Astrocyte (in vitro differentiated cells and primary cell): ENCODE data around the gene GSG1L. TPM values are rescaled to one million over a fixed set of nuclear protein-coding genes. Genes with fewer than 3 reads are reported as not detected.

Experiments used
- DNase-seq: peaks from one replicate; pipeline ENCODE4 v3.0.0-alpha.2; 2010; ENCODE audit warnings: low read depth
- FAIRE-seq: peaks from 2 replicates; lab custom pipeline; 2011; peaks lifted over from hg19 to GRCh38; lab: Jason Lieb, UNC
- H2AFZ ChIP-seq: 2 replicates; pipeline ENCODE4 v1.6.0; 2012; ENCODE audit warnings: low read depth, low read length, inconsistent platforms
- H3K27ac ChIP-seq: 2 replicates; pipeline ENCODE4 v1.5.1; 2011; ENCODE audit warnings: low read depth, low read length, inconsistent platforms
- H3K27me3 ChIP-seq: 2 replicates; pipeline ENCODE4 v1.6.0; 2011; ENCODE audit warnings: low read length, inconsistent platforms; ENCODE audit not compliant: insufficient read depth
- H3K36me3 ChIP-seq: 2 replicates; pipeline ENCODE4 v1.5.1; 2011; ENCODE audit warnings: low read length, inconsistent platforms; ENCODE audit not compliant: insufficient read depth
- H3K4me1 ChIP-seq: 2 replicates; pipeline ENCODE4 v1.5.1; 2011; ENCODE audit warnings: low read length, inconsistent platforms; ENCODE audit not compliant: insufficient read depth
- H3K4me2 ChIP-seq: 2 replicates; pipeline ENCODE4 v1.6.0; 2012; ENCODE audit warnings: low read length, inconsistent platforms
- H3K4me3 ChIP-seq: 2 replicates; pipeline ENCODE4 v1.5.1; 2011; ENCODE audit warnings: low read depth, mild to moderate bottlenecking, low read length, inconsistent platforms; ENCODE audit not compliant: insufficient read depth
- H3K79me2 ChIP-seq: 2 replicates; pipeline ENCODE4 v1.6.0; 2012; ENCODE audit warnings: mild to moderate bottlenecking, low read length, inconsistent platforms; ENCODE audit not compliant: insufficient read depth
- H3K9ac ChIP-seq: 2 replicates; pipeline ENCODE4 v1.6.0; 2012; ENCODE audit warnings: mild to moderate bottlenecking, low read length, inconsistent platforms
- H3K9me3 ChIP-seq: 2 replicates; pipeline ENCODE4 v1.5.1; 2012; ENCODE audit warnings: low read depth, mild to moderate bottlenecking, low read length, inconsistent platforms; ENCODE audit not compliant: insufficient read depth
- H4K20me1 ChIP-seq: 2 replicates; pipeline ENCODE4 v1.6.0; 2012; ENCODE audit warnings: low read length, inconsistent platforms; ENCODE audit not compliant: insufficient read depth
- H3K27ac Mint-ChIP-seq: one replicate; pipeline ENCODE4 v1.8.0; 2021; ENCODE audit warnings: mild to moderate bottlenecking, mixed read lengths; ENCODE audit not compliant: unreplicated experiment
- H3K27me3 Mint-ChIP-seq: one replicate; pipeline ENCODE4 v1.8.0; 2021; ENCODE audit warnings: low read depth, mixed read lengths; ENCODE audit not compliant: unreplicated experiment
- H3K36me3 Mint-ChIP-seq: one replicate; pipeline ENCODE4 v1.8.0; 2021; ENCODE audit warnings: low read depth, mixed read lengths; ENCODE audit not compliant: unreplicated experiment
- H3K4me1 Mint-ChIP-seq: one replicate; pipeline ENCODE4 v1.8.0; 2021; ENCODE audit warnings: low read depth, mixed read lengths; ENCODE audit not compliant: unreplicated experiment
- H3K4me3 Mint-ChIP-seq: one replicate; pipeline ENCODE4 v1.8.0; 2021; ENCODE audit warnings: mild to moderate bottlenecking, moderate library complexity, mixed read lengths; ENCODE audit not compliant: unreplicated experiment
- H3K9me3 Mint-ChIP-seq: one replicate; pipeline ENCODE4 v1.8.0; 2021; ENCODE audit warnings: mild to moderate bottlenecking, mixed read lengths; ENCODE audit not compliant: unreplicated experiment
- CTCF ChIP-seq: IDR thresholded peaks from 2 replicates; pipeline ENCODE4 v1.5.1; 2011; ENCODE audit warnings: low read depth, mild to moderate bottlenecking, inconsistent platforms, low read length, moderate library complexity; ENCODE audit not compliant: insufficient read depth
- EZH2 ChIP-seq: IDR thresholded peaks from 2 replicates; pipeline ENCODE4 v1.6.1; 2012; ENCODE audit warnings: mild to moderate bottlenecking, low read length, inconsistent platforms; ENCODE audit not compliant: insufficient read depth
- total RNA-seq: library from RNA; stranded (reverse); gene quantifications from 2 replicates; pipeline ENCODE4 v1.2.1, GENCODE V29; 2021

GSG1L gene
- total RNA-seq, 1 donor from 2014 or later, result not detected

GRCh38 chr16:28029387-28030002 lies 34.0 kb downstream of the GSG1L start:
- Histone ChIP-seq H3K4me2 (no peak overlapping the region), H3K36me3 (no peaks in the 10 kb centered on the region), H3K79me2 (no peaks in the 10 kb centered on the region), H4K20me1 (no peaks in the 10 kb centered on the region), H3K4me3 (no peak overlapping the region), H2AFZ (no peak overlapping the region), H3K27me3 (no peaks in the 10 kb centered on the region), H3K9me3 (no peaks in the 10 kb centered on the region), H3K4me1 (no peaks in the 10 kb centered on the region), H3K27ac (no peak overlapping the region), H3K9ac (no peak overlapping the region)
- Mint-ChIP-seq H3K4me3 (no peak overlapping the region), H3K9me3 (peaks cover 6% of the 10 kb centered on the region), H3K4me1 (no peaks in the 10 kb centered on the region), H3K36me3 (no peaks in the 10 kb centered on the region), H3K27me3 (peaks cover 33% of the 10 kb centered on the region), H3K27ac (no peak overlapping the region)
- DNase-seq, result no peak
- no peak for FAIRE-seq
- TF ChIP-seq CTCF (no peak), EZH2 (no peak)

- TF ChIP-seq CTCF, result no peak
- no peak for TF ChIP-seq EZH2
- no peaks in the 10 kb centered on the region for H4K20me1 ChIP-seq
- H3K36me3 ChIP-seq, result no peaks in the 10 kb centered on the region
Measured at GRCh38 chr16:28027055-28027454, 36.5 kb downstream of the GSG1L start.

DNA sequence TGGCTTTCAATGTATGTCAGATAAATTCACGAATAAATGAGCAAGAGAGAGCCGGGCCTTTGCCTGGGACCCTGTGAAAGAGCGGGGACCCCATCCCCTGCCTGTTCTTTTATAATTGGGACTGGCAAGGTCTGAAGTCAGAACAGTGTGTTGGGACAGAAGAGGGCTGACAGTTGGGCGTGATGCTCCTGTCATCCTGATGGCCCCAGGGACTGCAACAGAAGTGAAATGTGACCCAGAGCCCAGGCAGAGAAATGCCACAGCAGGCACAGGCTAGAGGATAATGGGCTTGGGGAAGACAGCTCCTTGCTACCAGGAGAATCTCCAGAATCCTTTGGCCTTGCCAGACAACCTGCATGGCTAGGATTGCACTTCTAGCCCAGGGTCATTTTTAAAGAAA lies 37.9 kb downstream of the GSG1L start:
- Histone ChIP-seq H3K4me2 (no peak overlapping the region), H2AFZ (no peak overlapping the region), H3K27ac (no peak overlapping the region), H3K9ac (no peak overlapping the region), H3K36me3 (no peaks in the 10 kb centered on the region), H3K79me2 (no peaks in the 10 kb centered on the region), H3K4me3 (no peak overlapping the region), H4K20me1 (no peaks in the 10 kb centered on the region), H3K27me3 (no peaks in the 10 kb centered on the region), H3K4me1 (no peaks in the 10 kb centered on the region), H3K9me3 (peaks cover 2% of the 10 kb centered on the region)
- no peak for FAIRE-seq
- H3K27me3 Mint-ChIP-seq, result peaks cover 27% of the 10 kb centered on the region
- no peak for DNase-seq
- H3K4me3 Mint-ChIP-seq, result no peak overlapping the region
- H3K9me3 Mint-ChIP-seq, result peaks cover 4% of the 10 kb centered on the region
- H3K4me1 Mint-ChIP-seq, result no peaks in the 10 kb centered on the region
- no peak overlapping the region for H3K27ac Mint-ChIP-seq
- TF ChIP-seq CTCF, result no peak
- no peaks in the 10 kb centered on the region for H3K36me3 Mint-ChIP-seq

More at GRCh38 chr16:28027055-28027454, 36.5 kb downstream of the GSG1L start:
- Histone ChIP-seq H3K4me1 (no peaks in the 10 kb centered on the region), H3K4me2 (no peak overlapping the region), H3K27ac (no peak overlapping the region), H3K27me3 (no peaks in the 10 kb centered on the region), H3K9me3 (no peaks in the 10 kb centered on the region), H3K9ac (no peak overlapping the region), H2AFZ (no peak overlapping the region), H3K4me3 (no peak overlapping the region), H3K79me2 (no peaks in the 10 kb centered on the region)
- no peaks in the 10 kb centered on the region for H3K36me3 Mint-ChIP-seq
- FAIRE-seq (no peak), DNase-seq (no peak)
- no peaks in the 10 kb centered on the region for H3K4me1 Mint-ChIP-seq
- peaks cover 31% of the 10 kb centered on the region for H3K27me3 Mint-ChIP-seq
- H3K4me3 Mint-ChIP-seq, result no peak overlapping the region
- no peak overlapping the region for H3K27ac Mint-ChIP-seq
- peaks cover 4% of the 10 kb centered on the region for H3K9me3 Mint-ChIP-seq
